ENCODE measurements around the gene ACKR2.

Gene ACKR2

GRCh38 chr3:42802876-42803413, 6.3 kb upstream of the ACKR2 start:
- H3K27ac ChIP-seq (ENCODE audit: low read depth, low read length) = no peak overlapping the region

GRCh38 chr3:42803414-42804105, 5.7 kb upstream of the ACKR2 start:
- peaks cover 23% of the 10 kb centered on the region for H3K36me3 ChIP-seq (ENCODE audit: control insufficient read depth, low read length)
- H3K4me3 ChIP-seq (ENCODE audit: low read length) = peak overlapping the region; percentile 95
- H3K9me2 ChIP-seq (replicated peaks; ENCODE audit: control insufficient read depth, low read length) = no peaks in the 10 kb centered on the region
- peaks cover 33% of the 10 kb centered on the region for H3K4me1 ChIP-seq (ENCODE audit: control insufficient read depth, low read length)
- H3K79me2 ChIP-seq (ENCODE audit: control insufficient read depth, low read length) = peaks cover 52% of the 10 kb centered on the region
- H3K27ac ChIP-seq (ENCODE audit: low read depth, low read length) = peak overlapping the region; percentile 51
- peak overlapping the region; percentile 79 for H3K4me2 ChIP-seq (ENCODE audit: low read length)
- H3K27me3 ChIP-seq (ENCODE audit: control insufficient read depth, low read length) = peaks cover 17% of the 10 kb centered on the region
- H4K20me1 ChIP-seq (ENCODE audit: control insufficient read depth, insufficient read depth, low read depth, low read length) = peaks cover 18% of the 10 kb centered on the region; the same call in 1 of the 2 replicates
- TF ChIP-seq CTCF (IDR thresholded peaks at IDR 0.05; ENCODE audit: low read depth, low read length, poor library complexity, severe bottlenecking) = no peak
- TF ChIP-seq EZH2phosphoT487 (IDR thresholded peaks at IDR 0.05; ENCODE audit: borderline replicate concordance, low read length) = no peak
- H3F3A ChIP-seq (ENCODE audit: control insufficient read depth, insufficient read depth) = no peaks in the 10 kb centered on the region
- H3K9me3 ChIP-seq (ENCODE audit: control insufficient read depth, insufficient read depth, low read length) = no peaks in the 10 kb centered on the region

More at GRCh38 chr3:42802876-42803413, 6.3 kb upstream of the ACKR2 start:
- H3K79me2 ChIP-seq (ENCODE audit: control insufficient read depth, low read length) = peaks cover 52% of the 10 kb centered on the region
- H3K4me1 ChIP-seq (ENCODE audit: control insufficient read depth, low read length) = peaks cover 33% of the 10 kb centered on the region
- H3K36me3 ChIP-seq (ENCODE audit: control insufficient read depth, low read length) = peaks cover 23% of the 10 kb centered on the region
- H3K9me3 ChIP-seq (ENCODE audit: control insufficient read depth, insufficient read depth, low read length) = no peaks in the 10 kb centered on the region
- H3K27me3 ChIP-seq (ENCODE audit: control insufficient read depth, low read length) = peaks cover 14% of the 10 kb centered on the region
- TF ChIP-seq CTCF (IDR thresholded peaks at IDR 0.05; ENCODE audit: low read depth, low read length, poor library complexity, severe bottlenecking) (no peak), EZH2phosphoT487 (IDR thresholded peaks at IDR 0.05; ENCODE audit: borderline replicate concordance, low read length) (no peak)
- H3K4me3 ChIP-seq (ENCODE audit: low read length) = peak overlapping the region; percentile 95
- H4K20me1 ChIP-seq (ENCODE audit: control insufficient read depth, insufficient read depth, low read depth, low read length) = peaks cover 18% of the 10 kb centered on the region; the same call in 1 of the 2 replicates
- H3K4me2 ChIP-seq (ENCODE audit: low read length) = peak overlapping the region; percentile 79
- H3K9me2 ChIP-seq (replicated peaks; ENCODE audit: control insufficient read depth, low read length) = no peaks in the 10 kb centered on the region
- H3F3A ChIP-seq (ENCODE audit: control insufficient read depth, insufficient read depth) = no peaks in the 10 kb centered on the region

- H3F3A ChIP-seq (ENCODE audit: control insufficient read depth, insufficient read depth) = no peaks in the 10 kb centered on the region
- peak within 1 kb of the TSS; percentile 95 for H3K4me3 ChIP-seq (ENCODE audit: low read length)
- peaks cover 17% of the 10 kb centered on the region for H3K27me3 ChIP-seq (ENCODE audit: control insufficient read depth, low read length)
- H4K20me1 ChIP-seq (ENCODE audit: control insufficient read depth, insufficient read depth, low read depth, low read length) = peaks cover 18% of the 10 kb centered on the region; the same call in 1 of the 2 replicates
- H3K9me2 ChIP-seq (replicated peaks; ENCODE audit: control insufficient read depth, low read length) = no peaks in the 10 kb centered on the region
- peaks cover 33% of the 10 kb centered on the region for H3K4me1 ChIP-seq (ENCODE audit: control insufficient read depth, low read length)
- peak within 1 kb of the TSS; percentile 79 for H3K4me2 ChIP-seq (ENCODE audit: low read length)
- peak within 1 kb of the TSS; percentile 51 for H3K27ac ChIP-seq (ENCODE audit: low read depth, low read length)
- peaks cover 23% of the 10 kb centered on the region for H3K36me3 ChIP-seq (ENCODE audit: control insufficient read depth, low read length)
- no peak for TF ChIP-seq CTCF (IDR thresholded peaks at IDR 0.05; ENCODE audit: low read depth, low read length, poor library complexity, severe bottlenecking)
- no peak for TF ChIP-seq EZH2phosphoT487 (IDR thresholded peaks at IDR 0.05; ENCODE audit: borderline replicate concordance, low read length)
- peaks cover 49% of the 10 kb centered on the region for H3K79me2 ChIP-seq (ENCODE audit: control insufficient read depth, low read length)
- H3K9me3 ChIP-seq (ENCODE audit: control insufficient read depth, insufficient read depth, low read length) = no peaks in the 10 kb centered on the region
Observed at GRCh38 chr3:42804106-42804830, 5.0 kb upstream of the ACKR2 start, which contains the start of gene HIGD1A. Gene HIGD1A (minus strand): TSS chr3:42804490. CDS start chr3:42794253, 10,237 bp downstream.

All from DOHH2 (cell line).